Neural cell (in vitro differentiated cells): ENCODE results near the gene PKN1.
"Not testable (repeated sequence)": the region's sequence is repeated elsewhere in the genome, so short reads cannot be mapped to it uniquely, and the experiment has no call there.

Source experiments
- TF ChIP-seq, protein P1 (sequence below): IDR thresholded peaks from 2 replicates; pipeline ENCODE4 v1.6.1; 2012; ENCODE audit warnings: borderline replicate concordance
- TF ChIP-seq, protein P2 (sequence below): fragments of 450-650 bp; IDR thresholded peaks from 2 replicates; pipeline ENCODE4 v1.5.1; 2014; ENCODE audit warnings: antibody characterized with exemption, mild to moderate bottlenecking, moderate library complexity; ENCODE audit not compliant: poor library complexity, severe bottlenecking

DNA sequence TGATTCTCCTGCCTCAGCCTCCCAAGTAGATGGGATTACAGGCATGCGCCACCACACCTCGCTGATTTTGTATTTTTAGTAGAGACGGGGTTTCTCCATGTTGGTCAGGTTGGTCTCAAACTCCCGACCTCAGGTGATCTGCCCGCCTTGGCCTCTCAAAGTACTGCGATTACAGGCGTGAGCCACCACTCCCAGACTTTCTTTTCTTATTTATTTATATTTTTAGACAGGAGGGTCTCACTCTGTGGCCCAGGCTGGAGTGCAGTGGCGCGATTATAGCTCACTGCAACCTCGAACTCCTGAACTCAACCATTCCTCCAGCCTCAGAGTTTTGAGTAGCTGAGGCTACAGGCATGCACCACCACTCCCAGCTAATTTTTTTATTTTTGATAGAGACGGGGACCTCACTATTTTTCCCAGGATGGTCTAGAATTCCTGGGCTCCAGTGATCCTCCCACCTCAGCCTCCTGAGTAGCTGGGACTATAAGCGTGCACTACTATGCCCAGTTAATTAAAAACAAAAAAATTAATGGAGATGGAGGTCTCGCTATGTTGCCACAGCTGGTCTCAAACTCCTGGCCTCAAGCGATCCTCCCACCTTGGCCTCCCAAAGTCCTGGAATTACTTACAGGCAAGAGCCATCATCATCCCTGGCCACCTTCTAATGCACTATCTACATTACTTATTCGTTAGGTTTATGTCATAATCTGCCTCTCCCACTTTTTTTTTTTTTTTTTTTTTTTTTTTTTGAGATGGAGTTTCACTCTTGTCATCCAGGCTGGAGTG, 29.8 kb upstream of the PKN1 start:
- TF ChIP-seq, protein P1, sequence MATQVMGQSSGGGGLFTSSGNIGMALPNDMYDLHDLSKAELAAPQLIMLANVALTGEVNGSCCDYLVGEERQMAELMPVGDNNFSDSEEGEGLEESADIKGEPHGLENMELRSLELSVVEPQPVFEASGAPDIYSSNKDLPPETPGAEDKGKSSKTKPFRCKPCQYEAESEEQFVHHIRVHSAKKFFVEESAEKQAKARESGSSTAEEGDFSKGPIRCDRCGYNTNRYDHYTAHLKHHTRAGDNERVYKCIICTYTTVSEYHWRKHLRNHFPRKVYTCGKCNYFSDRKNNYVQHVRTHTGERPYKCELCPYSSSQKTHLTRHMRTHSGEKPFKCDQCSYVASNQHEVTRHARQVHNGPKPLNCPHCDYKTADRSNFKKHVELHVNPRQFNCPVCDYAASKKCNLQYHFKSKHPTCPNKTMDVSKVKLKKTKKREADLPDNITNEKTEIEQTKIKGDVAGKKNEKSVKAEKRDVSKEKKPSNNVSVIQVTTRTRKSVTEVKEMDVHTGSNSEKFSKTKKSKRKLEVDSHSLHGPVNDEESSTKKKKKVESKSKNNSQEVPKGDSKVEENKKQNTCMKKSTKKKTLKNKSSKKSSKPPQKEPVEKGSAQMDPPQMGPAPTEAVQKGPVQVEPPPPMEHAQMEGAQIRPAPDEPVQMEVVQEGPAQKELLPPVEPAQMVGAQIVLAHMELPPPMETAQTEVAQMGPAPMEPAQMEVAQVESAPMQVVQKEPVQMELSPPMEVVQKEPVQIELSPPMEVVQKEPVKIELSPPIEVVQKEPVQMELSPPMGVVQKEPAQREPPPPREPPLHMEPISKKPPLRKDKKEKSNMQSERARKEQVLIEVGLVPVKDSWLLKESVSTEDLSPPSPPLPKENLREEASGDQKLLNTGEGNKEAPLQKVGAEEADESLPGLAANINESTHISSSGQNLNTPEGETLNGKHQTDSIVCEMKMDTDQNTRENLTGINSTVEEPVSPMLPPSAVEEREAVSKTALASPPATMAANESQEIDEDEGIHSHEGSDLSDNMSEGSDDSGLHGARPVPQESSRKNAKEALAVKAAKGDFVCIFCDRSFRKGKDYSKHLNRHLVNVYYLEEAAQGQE, result not testable (repeated sequence)
- TF ChIP-seq, protein P2, sequence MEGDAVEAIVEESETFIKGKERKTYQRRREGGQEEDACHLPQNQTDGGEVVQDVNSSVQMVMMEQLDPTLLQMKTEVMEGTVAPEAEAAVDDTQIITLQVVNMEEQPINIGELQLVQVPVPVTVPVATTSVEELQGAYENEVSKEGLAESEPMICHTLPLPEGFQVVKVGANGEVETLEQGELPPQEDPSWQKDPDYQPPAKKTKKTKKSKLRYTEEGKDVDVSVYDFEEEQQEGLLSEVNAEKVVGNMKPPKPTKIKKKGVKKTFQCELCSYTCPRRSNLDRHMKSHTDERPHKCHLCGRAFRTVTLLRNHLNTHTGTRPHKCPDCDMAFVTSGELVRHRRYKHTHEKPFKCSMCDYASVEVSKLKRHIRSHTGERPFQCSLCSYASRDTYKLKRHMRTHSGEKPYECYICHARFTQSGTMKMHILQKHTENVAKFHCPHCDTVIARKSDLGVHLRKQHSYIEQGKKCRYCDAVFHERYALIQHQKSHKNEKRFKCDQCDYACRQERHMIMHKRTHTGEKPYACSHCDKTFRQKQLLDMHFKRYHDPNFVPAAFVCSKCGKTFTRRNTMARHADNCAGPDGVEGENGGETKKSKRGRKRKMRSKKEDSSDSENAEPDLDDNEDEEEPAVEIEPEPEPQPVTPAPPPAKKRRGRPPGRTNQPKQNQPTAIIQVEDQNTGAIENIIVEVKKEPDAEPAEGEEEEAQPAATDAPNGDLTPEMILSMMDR, result not testable (repeated sequence)
